HG03066 (cell line): ENCODE data around the gene C11orf91.
"Not testable (repeated sequence)": the region's sequence is repeated elsewhere in the genome, so short reads cannot be mapped to it uniquely, and the experiment has no call there.

Source experiments
- ATAC-seq: cut with Tn5 transposase; IDR thresholded peaks from one replicate; pipeline ENCODE4 v1.9.1; 2021; ENCODE audit warnings: low read depth; ENCODE audit not compliant: unreplicated experiment

The C11orf91 gene

DNA sequence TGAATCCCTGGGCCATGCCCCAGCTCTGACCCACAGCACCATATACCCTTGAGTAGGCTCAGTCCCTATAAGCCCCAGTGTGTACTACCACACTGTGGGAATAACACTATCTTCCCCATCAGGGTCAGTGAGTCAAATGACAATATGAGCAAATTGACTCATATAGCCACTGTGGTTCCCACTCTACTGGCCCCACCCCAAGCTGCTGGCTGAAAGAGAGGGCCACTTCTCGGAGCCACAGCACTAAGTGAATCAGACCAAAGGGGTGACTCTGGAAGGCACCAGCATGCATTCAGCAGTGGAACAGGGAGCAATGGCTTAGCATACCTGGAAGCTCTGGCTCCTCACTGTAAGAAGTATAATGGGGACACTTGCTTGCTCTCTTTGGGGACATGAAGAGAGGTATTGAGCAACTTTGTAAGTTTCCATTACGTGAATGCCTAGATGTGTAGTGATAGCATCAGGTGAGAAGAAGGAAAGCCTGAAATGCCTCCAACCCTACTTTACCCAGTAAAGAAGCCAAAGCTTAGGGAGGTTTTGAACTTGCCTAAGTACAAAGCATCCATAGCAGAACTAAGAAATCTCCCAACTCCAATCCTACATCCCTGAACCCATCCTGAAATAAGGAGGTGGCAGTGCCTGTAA is 22.1 kb upstream of the C11orf91 start:
- peak; percentile 77 for ATAC-seq

- ATAC-seq: no peak
These were observed 21.4 kb upstream of the C11orf91 start for GRCh38 chr11:33721984-33722383.

DNA sequence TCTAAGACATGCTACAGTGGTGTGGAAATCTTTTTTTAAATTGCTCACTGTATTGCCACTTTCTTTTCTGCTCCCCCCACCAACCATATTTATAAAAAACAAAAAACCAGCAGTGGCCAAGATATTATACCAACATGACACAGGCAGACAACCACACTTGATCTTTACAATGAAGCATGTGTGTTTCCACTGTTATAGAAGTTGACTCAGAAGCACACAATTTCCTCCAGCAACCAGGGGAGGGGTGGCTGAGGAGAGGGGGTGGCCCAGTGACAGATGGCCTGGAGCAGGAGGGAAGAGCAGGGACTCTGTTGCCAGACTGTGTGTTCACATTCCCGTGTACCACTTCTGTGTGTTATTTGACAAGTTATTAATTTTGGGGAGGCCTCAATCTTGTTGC is 20.8 kb upstream of the C11orf91 start:
- ATAC-seq: no peak

- ATAC-seq: no peak
These were observed 19.0 kb upstream of the C11orf91 start for GRCh38 chr11:33719587-33719986.

DNA sequence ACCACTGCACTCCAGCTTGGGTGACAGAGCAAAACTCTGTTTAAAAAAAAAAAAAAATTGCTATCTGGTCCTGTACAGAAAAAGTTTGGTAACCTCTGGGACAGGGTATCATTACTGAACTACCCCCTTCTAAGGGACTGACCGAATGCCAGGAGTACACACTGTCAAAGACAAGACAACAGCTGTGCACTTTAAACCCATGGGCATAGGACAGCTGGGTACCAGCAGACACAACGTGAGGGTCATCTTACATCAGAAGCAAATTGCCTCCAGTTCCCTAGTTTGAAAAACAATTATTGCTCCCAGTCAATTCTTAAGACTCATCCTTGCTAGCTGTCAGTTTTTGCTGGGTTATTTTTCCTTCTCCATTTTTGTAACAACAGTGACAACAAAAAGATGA is 17.8 kb upstream of the C11orf91 start:
- no peak for ATAC-seq

- ATAC-seq: no peak
These were observed 15.6 kb upstream of the C11orf91 start for GRCh38 chr11:33716243-33716642.

DNA sequence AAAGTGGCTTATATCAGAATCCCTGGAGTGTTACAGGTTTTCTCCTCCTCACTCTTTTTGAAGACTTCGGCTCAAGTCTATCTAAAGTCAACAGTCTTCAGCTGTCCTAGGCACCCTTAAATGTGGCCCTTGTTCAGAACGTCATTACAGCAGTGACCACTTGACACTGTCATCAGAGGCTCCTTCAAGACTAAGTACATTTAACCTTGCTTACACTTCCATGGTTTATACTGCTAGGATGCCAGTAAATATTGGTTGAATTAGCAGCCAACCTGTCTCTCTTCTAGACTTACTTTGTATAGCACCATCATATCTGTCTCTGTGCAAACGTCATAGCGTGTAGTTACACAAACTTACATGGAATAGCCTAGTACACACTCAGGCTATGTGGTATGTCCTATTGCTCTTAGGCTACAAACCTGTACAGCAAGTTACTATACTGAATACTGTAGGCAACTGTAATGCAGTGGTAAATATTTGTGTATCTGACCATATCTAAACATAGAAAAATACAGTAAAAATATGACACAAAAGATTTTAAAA is 13.3 kb upstream of the C11orf91 start:
- no peak for ATAC-seq

DNA sequence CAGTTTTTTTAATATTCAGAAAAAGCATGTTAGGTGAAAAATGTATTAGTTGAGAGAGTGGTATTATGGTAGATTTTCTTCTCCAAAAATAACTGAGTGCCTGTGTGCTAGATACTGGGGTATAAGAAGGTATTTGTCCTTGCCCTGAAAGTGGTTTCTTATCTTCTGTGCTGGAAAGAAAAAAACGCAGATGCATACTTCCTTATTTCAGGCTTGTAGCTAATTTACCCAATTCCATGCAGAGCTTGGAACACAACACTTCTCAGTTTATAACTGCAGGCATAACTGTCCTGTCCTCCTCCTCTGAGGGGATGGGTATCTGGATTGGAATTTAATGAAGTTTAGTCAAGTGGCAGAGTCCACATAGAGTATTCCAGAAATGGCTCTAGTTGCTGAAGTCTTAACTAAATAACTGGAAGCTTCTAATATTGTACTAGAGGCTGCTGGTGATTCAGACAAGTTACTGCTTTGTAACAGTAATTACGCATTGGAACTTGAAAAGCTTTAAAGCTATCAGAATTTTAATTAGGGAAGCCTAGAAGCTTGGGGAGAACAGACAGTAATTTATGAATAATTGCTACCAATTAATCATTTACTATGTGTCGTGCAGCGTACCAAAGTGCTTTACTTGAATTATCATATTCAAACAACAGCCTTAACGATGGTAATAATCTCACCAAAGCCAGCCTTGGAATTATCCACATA is 12.7 kb upstream of the C11orf91 start:
- ATAC-seq: no peak

DNA sequence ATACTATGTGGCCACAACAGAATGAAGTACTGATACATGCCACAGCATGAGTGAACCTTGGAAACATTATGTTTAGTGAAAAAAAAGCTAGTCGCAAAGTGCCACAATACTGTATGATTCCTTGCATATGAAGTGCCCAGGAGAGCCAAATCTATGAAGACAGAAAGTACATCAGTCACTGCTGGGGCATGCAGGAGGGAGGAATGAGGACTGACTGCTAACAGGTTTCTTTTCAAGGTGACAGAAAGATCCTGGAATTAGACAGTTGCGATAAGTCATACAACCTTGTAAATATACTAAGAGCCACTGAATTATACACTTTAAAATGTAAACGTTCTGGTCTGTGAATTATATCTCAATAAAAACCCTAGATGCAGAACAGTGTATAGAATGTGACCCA is 11.8 kb upstream of the C11orf91 start:
- ATAC-seq: no peak

GRCh38 chr11:33709466-33709865 is 8.8 kb upstream of the C11orf91 start:
- ATAC-seq: no peak

DNA sequence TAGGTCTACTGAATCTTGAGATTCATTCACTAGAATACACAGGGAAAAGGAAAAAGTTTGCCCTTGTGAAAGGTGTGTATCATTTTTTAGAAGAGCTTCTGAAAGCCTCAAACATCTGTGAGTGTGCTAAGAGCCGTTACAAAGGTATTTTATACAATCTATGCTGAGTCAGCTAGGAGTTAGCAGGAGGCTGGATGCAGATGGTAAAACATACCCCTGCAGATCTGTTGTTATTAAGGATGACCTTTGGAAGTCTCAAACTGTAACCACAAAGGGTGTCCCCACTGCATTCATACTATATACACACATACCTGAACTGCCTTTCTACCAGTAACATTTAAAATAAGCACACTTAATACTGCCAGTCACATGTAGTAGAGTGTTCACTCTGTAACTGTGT is 8.4 kb upstream of the C11orf91 start:
- no peak for ATAC-seq

GRCh38 chr11:33707831-33708230 is 7.2 kb upstream of the C11orf91 start:
- not testable (repeated sequence) for ATAC-seq

DNA sequence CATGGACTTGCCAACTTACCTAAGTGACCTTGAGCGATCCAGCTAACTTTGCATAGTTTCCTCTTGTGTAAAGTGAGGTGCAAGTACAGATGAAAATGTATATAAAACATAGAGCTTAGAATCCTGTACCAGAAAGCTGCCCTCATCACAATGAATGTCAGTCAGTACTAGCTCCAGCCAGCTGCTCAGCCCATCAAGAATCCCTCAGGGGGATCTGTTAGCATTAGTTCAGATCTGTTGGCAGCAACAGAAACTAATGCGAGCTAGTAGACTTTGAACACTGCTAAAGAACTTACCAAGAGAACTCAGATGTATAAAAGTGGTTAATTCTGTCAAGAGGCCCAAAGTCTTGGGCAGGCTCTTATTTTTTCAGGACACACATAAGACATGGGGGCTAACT is 6.3 kb upstream of the C11orf91 start:
- no peak for ATAC-seq

DNA sequence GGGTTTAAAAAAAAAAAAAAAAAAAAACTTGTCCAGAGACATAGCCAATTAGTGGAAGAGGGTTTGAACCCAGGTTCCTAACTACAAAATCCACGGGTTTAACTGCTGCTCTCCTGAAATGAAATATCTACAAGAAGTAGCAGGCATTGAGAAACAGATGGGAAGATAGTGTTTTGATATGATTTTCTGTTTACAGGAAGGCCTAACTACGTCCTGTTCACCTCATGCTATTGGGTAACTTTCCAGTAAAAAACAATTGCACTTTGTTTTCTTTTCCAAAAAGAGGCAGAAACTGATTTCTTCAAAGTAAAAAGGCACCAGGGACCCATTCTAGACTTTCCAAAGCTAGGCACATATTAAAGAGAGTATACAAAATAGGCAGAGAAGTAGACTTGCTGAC is 5.9 kb upstream of the C11orf91 start:
- no peak for ATAC-seq

- no peak for ATAC-seq
These were observed 3.8 kb upstream of the C11orf91 start for GRCh38 chr11:33704240-33705002.

GRCh38 chr11:33703788-33704187 is 3.2 kb upstream of the C11orf91 start:
- ATAC-seq: no peak

DNA sequence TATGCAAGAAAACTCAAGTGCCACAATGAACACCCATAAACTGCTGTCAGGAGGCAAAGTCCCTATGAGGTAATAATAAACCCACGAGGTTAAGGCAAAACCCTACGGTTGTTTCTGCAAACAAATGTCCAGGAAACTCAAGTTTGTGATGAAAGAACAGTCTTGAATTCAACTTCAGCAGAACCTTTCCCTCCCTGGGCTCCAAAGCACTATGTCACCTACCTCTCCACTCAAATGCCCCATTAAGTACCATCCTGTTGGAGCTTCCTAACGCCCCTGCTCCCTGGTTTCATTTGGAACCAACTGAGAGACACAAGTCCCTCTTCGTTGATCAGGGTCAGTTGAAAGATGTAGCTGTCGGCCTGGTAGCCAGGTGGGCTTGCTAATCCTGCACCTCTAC is 2.6 kb upstream of the C11orf91 start:
- ATAC-seq: no peak

- no peak for ATAC-seq
These were observed 940 bp upstream of the C11orf91 start for GRCh38 chr11:33701302-33702230.

GRCh38 chr11:33700063-33700501 is 544 bp downstream of the C11orf91 start:
- ATAC-seq: no peak

DNA sequence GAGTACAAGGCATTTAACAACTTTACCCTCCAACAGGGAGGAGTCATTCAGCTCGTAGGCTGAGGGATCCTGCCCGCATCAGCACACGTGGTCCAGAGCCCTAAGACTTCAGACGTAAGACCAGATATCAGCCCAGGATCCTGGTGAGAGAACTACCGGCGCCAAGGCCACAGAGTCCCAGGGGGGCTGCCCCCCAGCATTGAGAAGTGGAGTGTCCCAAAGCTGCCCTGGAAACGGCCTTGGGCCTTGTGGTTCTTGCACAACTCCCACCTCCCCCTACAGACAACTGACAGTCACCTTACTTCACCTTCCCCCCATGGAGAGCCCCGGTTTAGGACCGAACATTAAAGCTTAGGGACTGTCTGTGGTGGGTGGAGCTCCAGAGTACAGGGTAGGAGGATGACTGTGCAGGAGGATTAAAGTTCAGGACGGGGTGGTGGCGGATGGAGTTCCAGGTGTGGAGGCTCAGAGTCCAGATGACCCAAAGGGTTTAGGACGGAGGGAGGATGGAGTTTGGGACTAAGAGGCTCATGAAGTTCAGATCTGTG is 1.0 kb downstream of the C11orf91 start:
- ATAC-seq: no peak
